HG02973 (cell line): ENCODE results near the gene SANBR.
A peak's percentile ranks its signal among the peaks of the same experiment; 100 is the strongest.
"Not testable (repeated sequence)": the region's sequence is repeated elsewhere in the genome, so short reads cannot be mapped to it uniquely, and the experiment has no call there.

Experiments used
- ATAC-seq: cut with Tn5 transposase; IDR thresholded peaks from one replicate; pipeline ENCODE4 v1.9.1; 2021; ENCODE audit warnings: moderate library complexity; ENCODE audit not compliant: unreplicated experiment

The SANBR gene

GRCh38 chr2:61065714-61066709, at the start of gene SANBR:
Gene SANBR, plus strand, starts transcription at chr2:61065871. Its CDS starts 4,480 bp downstream, at chr2:61070351.
- ATAC-seq = peak; percentile 93

GRCh38 chr2:61015976-61016375, 49.7 kb upstream of the SANBR start:
- ATAC-seq = no peak

GRCh38 chr2:61016392-61017002, 49.2 kb upstream of the SANBR start:
- peak; percentile 28 for ATAC-seq

GRCh38 chr2:61017003-61017555, 48.6 kb upstream of the SANBR start:
- peak; percentile 50 for ATAC-seq

GRCh38 chr2:61017556-61018317, 47.9 kb upstream of the SANBR start, which contains the start of the genes PEX13 and PUS10:
Gene PEX13, plus strand, starts transcription at chr2:61017720. Its CDS starts 40 bp downstream, at chr2:61017760.
Gene PUS10, minus strand, starts transcription at chr2:61018255. Its CDS starts 6,365 bp downstream, at chr2:61011890.
- peak; percentile 67 for ATAC-seq

- ATAC-seq = no peak
Measured at GRCh38 chr2:61018318-61018755, 47.3 kb upstream of the SANBR start.

GRCh38 chr2:61018798-61019197, 46.9 kb upstream of the SANBR start:
- no peak for ATAC-seq

- no peak for ATAC-seq
Measured at GRCh38 chr2:61021228-61021660, 44.4 kb upstream of the SANBR start.

- ATAC-seq = no peak
Measured at GRCh38 chr2:61023670-61024069, 42.0 kb upstream of the SANBR start.

- ATAC-seq = no peak
Measured at GRCh38 chr2:61029533-61029932, 36.1 kb upstream of the SANBR start.

- not testable (repeated sequence) for ATAC-seq
Measured at GRCh38 chr2:61034592-61034991, 31.1 kb upstream of the SANBR start.

GRCh38 chr2:61036643-61037042, 29.0 kb upstream of the SANBR start:
- not testable (repeated sequence) for ATAC-seq

GRCh38 chr2:61042807-61043206, 22.9 kb upstream of the SANBR start:
- no peak for ATAC-seq

- ATAC-seq = no peak
Measured at GRCh38 chr2:61044636-61045035, 21.0 kb upstream of the SANBR start.

- ATAC-seq = no peak
Measured at GRCh38 chr2:61045226-61045625, 20.4 kb upstream of the SANBR start.

- no peak for ATAC-seq
Measured at GRCh38 chr2:61045999-61046398, 19.7 kb upstream of the SANBR start.

- no peak for ATAC-seq
Measured at GRCh38 chr2:61055557-61055956, 10.1 kb upstream of the SANBR start.

GRCh38 chr2:61057562-61057961, 8.1 kb upstream of the SANBR start:
- ATAC-seq = no peak

- no peak for ATAC-seq
Measured at GRCh38 chr2:61059382-61059781, 6.3 kb upstream of the SANBR start.

- no peak for ATAC-seq
Measured at GRCh38 chr2:61074100-61074499, 8.4 kb downstream of the SANBR start.

GRCh38 chr2:61085883-61086282, 20.2 kb downstream of the SANBR start:
- no peak for ATAC-seq
